NCI-H146 treated with DMSO at 0.1 percent for 48 hours (cell line): Measurements from ENCODE around the gene HSDL1.

Experiments used
- DNase-seq: peaks from one replicate; lab custom pipeline; 2025; ENCODE audit not compliant: unreplicated experiment; lab: John Stamatoyannopoulos, UW

The HSDL1 gene

GRCh38 chr16:84144859-84145639 is at the start of gene HSDL1, which contains the start of gene DNAAF1:
HSDL1 (minus strand) TSS chr16:84145177; CDS start chr16:84131321, 13,856 bp downstream.
DNAAF1 (plus strand) TSS chr16:84145308; CDS start chr16:84145441, 133 bp downstream.
- peak; percentile 34 for DNase-seq

DNA sequence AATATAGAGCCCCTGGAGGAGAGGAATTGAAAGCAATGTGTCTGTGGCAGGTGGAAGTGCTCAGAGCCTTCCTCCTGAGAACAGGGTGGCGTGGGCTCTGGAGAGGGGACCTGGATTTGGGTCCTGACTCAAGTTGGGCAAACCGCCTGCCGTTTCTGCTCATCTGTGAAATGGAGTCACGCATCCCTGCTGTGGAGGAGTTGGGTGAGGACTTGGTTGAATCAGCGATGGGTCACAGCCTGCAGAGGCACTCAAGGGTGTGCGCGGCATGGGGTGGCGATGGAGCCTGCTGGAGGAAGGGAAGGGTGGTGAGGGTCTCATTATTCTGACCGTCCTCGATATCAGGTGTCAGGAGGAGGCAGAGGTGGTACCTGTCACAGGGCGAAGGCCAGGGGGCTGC is 49.0 kb upstream of the HSDL1 start:
- no peak for DNase-seq

DNA sequence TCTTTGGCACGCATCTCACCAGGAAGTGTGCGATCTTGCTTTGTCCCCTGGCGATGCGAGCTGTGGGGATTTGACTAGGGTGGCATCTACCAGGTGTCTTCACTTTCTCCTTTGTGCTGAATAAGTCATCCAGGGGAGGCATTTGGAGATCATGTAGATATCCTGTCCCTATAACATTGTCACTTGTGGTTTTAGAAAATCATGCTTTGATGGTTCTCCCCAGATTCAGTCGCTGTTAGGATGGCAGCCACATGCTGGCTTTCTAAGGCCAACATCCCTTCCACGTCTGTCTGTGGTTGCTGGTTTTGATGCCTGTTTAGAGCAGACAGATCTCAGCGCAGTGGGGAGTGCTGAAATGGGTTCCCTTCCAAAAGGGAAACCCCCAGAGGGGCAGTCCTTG is 48.5 kb upstream of the HSDL1 start:
- no peak for DNase-seq

DNA sequence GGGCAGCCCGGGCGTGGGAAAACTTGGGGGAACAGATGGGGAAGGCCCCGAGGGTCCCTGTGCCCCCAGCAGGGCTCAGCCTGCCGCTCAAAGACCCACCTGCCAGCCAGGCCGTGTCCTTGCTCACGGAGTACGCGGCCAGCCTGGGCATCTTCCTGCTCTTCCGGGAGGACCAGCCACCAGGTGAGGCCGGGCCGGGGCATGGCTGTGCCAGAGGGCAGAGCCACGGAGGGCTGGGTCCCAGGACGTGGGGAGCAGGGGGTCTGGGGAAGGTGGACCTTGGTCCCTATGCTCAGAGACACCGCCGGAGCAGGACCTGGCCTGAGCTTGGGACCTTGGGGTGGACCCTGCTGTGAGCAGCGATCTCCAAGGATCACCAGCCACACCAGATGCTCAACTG is 46.5 kb upstream of the HSDL1 start:
- no peak for DNase-seq

GRCh38 chr16:84190731-84191388 is 45.9 kb upstream of the HSDL1 start, which contains the start of gene ADAD2:
ADAD2 (plus strand) TSS chr16:84191157; CDS start chr16:84191231, 74 bp downstream.
- no peak for DNase-seq

DNA sequence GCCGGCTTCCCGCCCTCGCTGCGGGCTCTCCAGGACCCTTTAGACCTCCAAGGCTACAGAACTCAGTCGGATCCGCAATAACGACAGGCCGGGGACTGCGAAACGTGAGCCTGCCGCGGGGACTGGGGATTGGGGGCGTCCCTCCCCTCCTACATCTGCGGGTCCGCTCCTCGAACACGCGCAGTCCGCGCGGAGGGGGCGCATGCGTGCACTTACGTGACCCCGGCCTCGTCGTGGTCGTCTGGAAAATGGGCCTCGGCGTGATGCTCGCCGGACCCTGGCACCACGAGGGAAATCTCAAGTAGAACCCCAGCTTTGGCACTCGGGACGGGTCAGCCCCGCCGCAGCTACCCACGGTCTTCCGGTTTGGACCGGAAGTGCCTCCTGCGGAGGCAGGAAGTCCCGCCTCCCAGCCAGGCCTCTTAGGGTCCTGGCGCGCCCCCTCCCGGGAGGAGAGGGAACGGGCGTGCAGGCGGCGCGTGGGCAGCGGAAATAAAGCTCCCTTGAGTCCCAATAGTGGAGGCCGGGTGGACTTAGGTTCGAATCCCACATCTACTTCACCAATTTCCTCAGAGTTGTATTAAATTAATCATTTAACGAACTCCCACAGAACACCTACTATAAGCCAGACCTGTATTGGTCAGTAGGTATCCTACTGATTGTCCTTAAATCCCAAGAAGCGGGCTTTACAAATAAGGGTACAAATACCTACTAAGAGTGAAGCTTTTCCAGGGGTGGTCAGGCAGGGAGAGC is 41.9 kb upstream of the HSDL1 start, which contains the start of gene TAF1C:
Gene TAF1C (minus strand): TSS at position 373 of the 753 bp plus-strand sequence. CDS start 2,069 bp downstream, outside the sequence.
- peak; percentile 77 for DNase-seq

DNA sequence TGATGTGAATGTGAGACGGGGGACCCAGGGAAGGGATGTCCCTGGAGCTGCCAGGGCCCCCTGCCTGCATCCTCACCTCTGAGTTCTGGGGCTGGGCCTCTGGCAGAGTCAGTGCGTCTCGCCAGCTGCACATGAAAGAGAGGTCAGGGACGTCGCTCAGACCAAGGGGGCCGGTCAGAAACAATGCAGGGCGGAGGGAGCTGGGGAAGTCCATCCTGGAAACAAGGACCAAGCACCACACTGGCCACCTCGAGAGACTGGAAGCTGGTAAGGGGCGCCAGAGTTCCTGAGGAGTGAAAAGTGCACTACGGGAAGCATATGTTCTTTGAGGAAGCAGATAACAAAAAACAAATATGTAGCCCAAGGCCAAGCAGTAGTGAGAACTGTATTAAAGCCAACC is 39.8 kb upstream of the HSDL1 start:
- DNase-seq, result no peak

DNA sequence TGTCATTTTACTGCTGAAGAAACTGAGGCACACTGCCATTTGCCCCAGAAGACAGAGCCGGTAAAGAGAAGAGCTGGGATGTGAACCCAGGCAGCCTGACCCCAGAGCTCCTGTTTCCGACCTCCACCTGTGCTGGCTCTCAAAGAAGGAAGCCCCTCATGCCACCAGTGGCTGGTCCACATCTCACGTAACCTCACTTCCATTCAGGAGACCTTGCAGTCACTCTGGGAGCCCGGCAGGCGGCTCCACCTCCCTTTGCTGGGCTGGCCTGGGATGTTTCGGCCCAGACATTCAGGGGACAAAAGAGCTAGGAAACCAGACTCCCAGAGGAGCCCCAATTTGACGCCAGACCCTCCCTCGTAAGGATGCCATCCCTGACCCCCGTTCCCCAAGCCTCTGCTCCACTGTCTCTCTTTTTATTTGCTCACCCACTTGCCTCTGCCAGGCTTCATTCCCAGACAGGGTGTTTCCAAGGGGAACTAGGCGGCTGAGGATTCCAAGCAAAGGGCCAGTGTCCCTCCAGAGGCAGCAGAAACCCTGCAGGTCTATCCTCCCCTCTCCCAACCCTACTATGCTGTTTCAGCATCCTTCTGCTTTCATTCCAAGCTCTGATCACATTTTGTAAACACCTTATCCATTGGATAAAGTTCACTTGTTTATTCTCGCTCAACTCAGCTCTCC is 39.1 kb upstream of the HSDL1 start:
- no peak for DNase-seq

- DNase-seq, result no peak
These were observed 38.5 kb upstream of the HSDL1 start for GRCh38 chr16:84183572-84183875.

DNA sequence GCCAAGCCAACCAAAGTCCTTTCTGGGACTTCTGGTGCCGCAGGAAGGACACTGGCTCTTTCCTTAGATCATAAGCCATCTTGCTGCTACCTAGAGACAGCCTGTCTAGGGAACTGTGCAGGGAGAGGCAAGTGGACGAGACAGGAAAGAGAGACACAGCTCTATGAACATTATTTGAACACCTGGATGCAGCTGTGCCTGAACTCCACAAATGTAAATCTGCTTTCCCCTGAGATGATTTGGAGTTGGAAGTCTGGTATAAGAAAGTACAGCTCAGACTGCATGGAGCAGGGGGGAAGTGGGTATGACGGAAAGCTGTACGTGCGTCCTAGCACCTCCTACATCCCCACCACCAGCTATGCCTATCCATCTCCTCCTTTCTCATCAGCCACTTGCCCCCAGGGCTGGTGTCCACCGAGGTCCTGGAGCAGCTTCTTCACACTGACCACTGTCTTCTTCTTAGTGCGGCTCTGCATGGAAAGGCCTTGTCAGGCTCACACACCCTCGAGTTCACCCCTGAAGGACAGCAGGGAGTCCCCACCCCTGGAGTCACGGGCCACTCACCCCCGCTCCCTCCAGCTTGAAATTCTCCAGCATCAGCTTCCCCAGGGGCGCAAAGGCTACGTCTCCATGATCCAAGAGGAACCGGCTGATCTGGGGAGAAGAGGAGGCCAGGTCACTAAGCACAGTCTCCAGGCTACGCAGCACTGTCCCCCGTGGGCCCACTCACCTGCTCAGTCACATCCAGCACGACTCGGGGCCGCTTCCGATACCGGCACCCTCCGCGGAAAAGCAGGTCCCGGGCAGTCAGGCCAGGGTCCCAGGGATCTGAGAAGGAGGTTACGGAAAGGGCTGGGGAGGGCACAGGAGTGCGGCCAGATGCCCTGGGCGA is 37.9 kb upstream of the HSDL1 start:
- DNase-seq, result no peak

DNA sequence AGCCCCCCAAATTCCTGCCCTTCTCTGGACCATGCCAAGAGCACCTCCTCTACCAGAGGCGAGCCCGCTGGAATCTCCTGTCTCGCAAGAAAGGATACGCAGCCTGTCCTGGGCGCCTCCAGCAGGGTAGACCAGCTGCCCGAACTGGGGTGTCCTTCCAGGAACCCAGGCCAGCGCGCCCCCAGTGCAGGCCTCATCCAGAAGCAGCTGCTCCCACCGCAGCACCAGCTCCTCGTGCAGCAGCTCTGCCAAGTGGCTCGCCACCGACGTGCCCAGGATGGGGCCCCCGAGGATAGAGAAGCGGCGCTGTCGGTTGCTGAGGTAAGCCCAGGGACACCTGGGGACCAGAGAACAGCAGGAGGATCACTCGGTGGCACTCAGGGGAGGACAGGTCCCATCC is 37.1 kb upstream of the HSDL1 start:
- DNase-seq, result no peak

DNA sequence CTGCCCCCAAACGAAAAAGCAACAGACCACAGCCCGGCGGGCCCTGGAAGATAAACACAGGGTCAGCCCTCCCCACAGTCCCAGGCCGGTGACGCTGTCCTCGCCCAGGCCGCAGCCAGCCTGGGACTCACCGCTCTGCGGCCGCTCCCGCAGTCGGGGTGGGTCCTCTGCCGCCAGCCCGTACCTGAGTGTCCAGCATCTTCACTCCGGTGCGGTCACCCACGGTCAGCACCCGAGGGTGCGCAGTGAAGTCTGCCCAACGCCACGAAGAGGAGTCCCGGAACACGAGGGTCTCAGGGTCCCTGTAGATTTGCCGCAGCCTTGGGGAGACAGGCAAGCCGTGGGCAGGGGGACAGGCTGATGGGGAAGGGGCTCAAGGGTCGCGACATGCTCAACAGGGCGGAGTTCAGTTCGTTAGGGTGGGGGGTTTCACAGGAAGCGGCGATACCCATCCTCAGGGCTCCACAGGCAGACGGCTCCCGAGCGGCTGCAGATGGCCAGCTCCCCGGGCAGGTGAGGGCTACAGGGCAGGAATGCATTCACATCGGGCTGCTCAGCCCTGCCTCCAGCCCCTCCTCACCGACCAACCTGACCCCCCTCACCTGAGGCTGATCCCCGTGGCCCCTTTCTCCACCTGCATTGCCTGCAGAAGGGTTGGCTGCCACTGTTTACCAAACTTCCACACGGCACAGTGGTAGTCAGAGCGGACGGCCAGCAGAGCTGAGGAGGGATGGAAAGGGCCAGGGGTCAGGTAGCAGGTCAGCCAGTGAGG is 36.4 kb upstream of the HSDL1 start:
- no peak for DNase-seq

GRCh38 chr16:84180519-84181140 is 35.7 kb upstream of the HSDL1 start:
- DNase-seq, result no peak

DNA sequence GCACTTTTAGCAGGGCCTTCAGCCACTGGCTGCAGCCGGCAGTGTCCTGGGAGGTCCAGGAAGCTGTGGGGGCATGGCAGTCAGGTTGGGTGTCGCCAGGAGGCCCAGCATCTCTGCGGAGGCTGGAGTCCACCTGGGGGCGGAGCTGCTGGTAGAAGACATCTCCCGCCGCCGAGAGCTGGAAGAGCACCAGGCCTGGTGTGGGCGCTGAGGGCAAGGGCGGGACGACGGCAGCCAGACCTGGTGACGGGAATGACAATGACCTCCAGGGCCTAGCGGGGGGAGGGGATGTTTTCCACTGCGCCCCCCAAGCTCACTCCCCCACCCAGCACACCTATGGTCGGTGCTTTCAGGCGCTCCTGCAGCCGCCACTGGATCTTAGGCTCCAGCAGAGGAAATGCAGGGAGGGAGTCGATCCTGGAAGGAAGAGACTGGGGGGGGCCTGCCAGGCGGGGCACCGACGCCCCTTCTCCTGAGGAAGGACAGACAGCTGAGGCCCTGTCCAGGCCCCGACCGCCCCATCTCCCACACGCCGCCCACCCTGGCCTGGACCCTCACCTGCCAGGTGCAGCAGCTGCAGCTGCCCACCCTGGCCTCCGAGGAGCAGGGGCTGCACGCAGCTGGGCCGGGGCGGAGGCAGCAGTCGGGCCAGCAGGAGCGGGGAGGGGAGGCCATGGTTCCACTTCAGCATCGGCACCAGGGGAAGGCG is 34.8 kb upstream of the HSDL1 start:
- DNase-seq, result no peak

DNA sequence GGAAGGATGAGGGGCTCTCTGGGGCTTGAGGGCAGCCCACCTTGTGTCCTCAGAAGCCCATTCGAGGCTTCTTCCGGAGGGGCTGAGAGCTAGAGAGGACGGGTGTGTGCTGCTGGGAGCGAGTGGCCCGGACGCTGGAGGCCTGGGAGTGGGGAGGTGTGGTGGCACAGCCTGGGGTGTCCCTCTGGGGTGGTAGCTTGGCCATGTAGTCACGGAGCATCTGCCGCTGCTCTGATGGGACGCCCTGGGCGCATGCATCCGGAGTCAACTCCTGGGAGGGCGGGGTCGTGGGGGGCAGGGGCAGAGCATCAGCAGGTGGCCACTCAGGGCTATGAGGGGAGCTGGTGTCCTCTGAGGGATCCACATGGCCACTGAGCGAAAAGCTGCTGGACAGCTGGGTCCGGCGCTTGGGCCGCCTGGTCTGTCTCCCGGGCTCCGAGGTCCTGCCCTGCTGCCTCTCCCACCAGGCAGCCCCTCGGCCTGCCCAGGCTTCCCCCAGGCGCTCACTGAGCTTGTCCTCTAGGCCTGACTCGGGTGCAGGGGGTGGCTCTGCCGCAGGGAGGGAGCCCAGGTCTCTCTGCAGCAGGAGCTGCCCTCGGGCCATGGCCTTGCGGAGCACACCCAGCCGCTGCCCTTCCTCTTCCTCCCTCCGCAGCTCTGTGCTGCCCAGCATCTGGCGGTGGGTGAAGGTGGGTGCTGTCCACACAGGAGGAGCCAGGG is 34.1 kb upstream of the HSDL1 start:
- no peak for DNase-seq

- DNase-seq, result no peak
These were observed 33.3 kb upstream of the HSDL1 start for GRCh38 chr16:84178146-84178765.

GRCh38 chr16:84177741-84178073 is 32.7 kb upstream of the HSDL1 start:
- no peak for DNase-seq
